DOHH2 (cell line): Measurements from ENCODE around the gene SC5D.

Source experiments
- H3F3A ChIP-seq: fragments of 200-600 bp; sonication (generic), shearing (Covaris generic); 2 replicates; pipeline ENCODE4 v1.6.0; 2016; ENCODE audit warnings: antibody characterized with exemption, mild to moderate bottlenecking; ENCODE audit not compliant: control insufficient read depth, insufficient read depth
- H3K27ac ChIP-seq: fragments of 200-600 bp; sonication (generic); 2 replicates; pipeline ENCODE4 v1.5.1; 2014; ENCODE audit warnings: low read depth, mild to moderate bottlenecking, low read length, moderate library complexity
- H3K27me3 ChIP-seq: fragments of 200-600 bp; sonication (generic); 2 replicates; pipeline ENCODE4 v1.6.1; 2014; ENCODE audit warnings: mild to moderate bottlenecking, low read length, mixed read lengths; ENCODE audit not compliant: control insufficient read depth
- H3K36me3 ChIP-seq: fragments of 200-600 bp; sonication (generic); 2 replicates; pipeline ENCODE4 v1.6.1; 2014; ENCODE audit warnings: mild to moderate bottlenecking, low read length, moderate library complexity, mixed read lengths; ENCODE audit not compliant: control insufficient read depth
- H3K4me1 ChIP-seq: fragments of 200-600 bp; sonication (generic); 2 replicates; pipeline ENCODE4 v1.6.1; 2014; ENCODE audit warnings: mild to moderate bottlenecking, low read length, mixed read lengths; ENCODE audit not compliant: control insufficient read depth
- H3K4me2 ChIP-seq: fragments of 200-600 bp; sonication (generic); 2 replicates; pipeline ENCODE4 v1.6.0; 2014; ENCODE audit warnings: mild to moderate bottlenecking, low read length, moderate library complexity
- H3K4me3 ChIP-seq: fragments of 200-600 bp; sonication (generic); 2 replicates; pipeline ENCODE4 v1.5.1; 2014; ENCODE audit warnings: mild to moderate bottlenecking, low read length, mixed read lengths
- H3K79me2 ChIP-seq: fragments of 200-600 bp; sonication (generic); 2 replicates; pipeline ENCODE4 v1.6.1; 2014; ENCODE audit warnings: mild to moderate bottlenecking, low read length, mixed read lengths; ENCODE audit not compliant: control insufficient read depth
- H3K9me2 ChIP-seq: fragments of 200-600 bp; sonication (generic); replicated peaks from 2 replicates; pipeline ENCODE4 v1.6.1; 2014; ENCODE audit warnings: mild to moderate bottlenecking, low read length, mixed read lengths; ENCODE audit not compliant: control insufficient read depth
- H3K9me3 ChIP-seq: fragments of 200-600 bp; sonication (generic); 2 replicates; pipeline ENCODE4 v1.6.1; 2014; ENCODE audit warnings: antibody characterized with exemption, low read length, mixed read lengths; ENCODE audit not compliant: control insufficient read depth, insufficient read depth
- H4K20me1 ChIP-seq: fragments of 200-600 bp; sonication (generic); 2 replicates; pipeline ENCODE4 v1.6.0; 2014; ENCODE audit warnings: low read depth, mild to moderate bottlenecking, antibody characterized with exemption, low read length, moderate library complexity; ENCODE audit not compliant: control insufficient read depth, insufficient read depth
- CTCF ChIP-seq: fragments of 200-600 bp; sonication (generic); IDR thresholded peaks from one replicate; pipeline ENCODE4 v1.5.1; 2014; ENCODE audit warnings: antibody characterized with exemption, mild to moderate bottlenecking, low read depth, low read length; ENCODE audit not compliant: poor library complexity, severe bottlenecking
- EZH2phosphoT487 ChIP-seq: fragments of 200-600 bp; sonication (generic); IDR thresholded peaks from 2 replicates; pipeline ENCODE4 v1.6.1; 2017; ENCODE audit warnings: borderline replicate concordance, mild to moderate bottlenecking, antibody characterized with exemption, low read length, moderate library complexity, mixed read lengths

Gene SC5D

GRCh38 chr11:121274332-121274991 is 18.1 kb upstream of the SC5D start:
- Histone ChIP-seq H3K79me2 (no peaks in the 10 kb centered on the region), H3K36me3 (no peaks in the 10 kb centered on the region), H3F3A (no peaks in the 10 kb centered on the region), H3K27ac (no peak overlapping the region), H3K4me3 (no peak overlapping the region), H3K4me2 (no peak overlapping the region), H3K9me2 (no peaks in the 10 kb centered on the region), H4K20me1 (no peaks in the 10 kb centered on the region), H3K9me3 (no peaks in the 10 kb centered on the region), H3K4me1 (no peaks in the 10 kb centered on the region), H3K27me3 (peaks cover 12% of the 10 kb centered on the region; the same call in 1 of the 2 replicates)
- no peak for TF ChIP-seq CTCF
- no peak for TF ChIP-seq EZH2phosphoT487

- Histone ChIP-seq H3K36me3 (no peaks in the 10 kb centered on the region), H3K9me3 (0 out of 2 replicates have a peak, but pooled peaks cover 4% of the 10 kb centered on the region), H3K4me2 (no peak overlapping the region), H3K4me3 (no peak overlapping the region), H3K79me2 (no peaks in the 10 kb centered on the region), H3K27ac (no peak overlapping the region), H4K20me1 (no peaks in the 10 kb centered on the region), H3F3A (no peaks in the 10 kb centered on the region), H3K9me2 (no peaks in the 10 kb centered on the region), H3K27me3 (no peaks in the 10 kb centered on the region), H3K4me1 (no peaks in the 10 kb centered on the region)
- TF ChIP-seq EZH2phosphoT487 (no peak), CTCF (no peak)
Measured at GRCh38 chr11:121281698-121282097, 10.9 kb upstream of the SC5D start.

GRCh38 chr11:121282386-121282785 is 10.2 kb upstream of the SC5D start:
- Histone ChIP-seq H3K4me3 (no peak overlapping the region), H3K9me3 (0 out of 2 replicates have a peak, but pooled peaks cover 4% of the 10 kb centered on the region), H3K9me2 (no peaks in the 10 kb centered on the region), H3K27ac (no peak overlapping the region), H3K4me2 (no peak overlapping the region), H3K36me3 (no peaks in the 10 kb centered on the region), H3F3A (no peaks in the 10 kb centered on the region), H4K20me1 (no peaks in the 10 kb centered on the region), H3K27me3 (no peaks in the 10 kb centered on the region), H3K4me1 (no peaks in the 10 kb centered on the region), H3K79me2 (no peaks in the 10 kb centered on the region)
- TF ChIP-seq CTCF, result no peak
- TF ChIP-seq EZH2phosphoT487, result no peak
